IPS-18c (cell line): ENCODE data around the gene YES1.

Source experiments
- H3K4me3 ChIP-seq: 2 replicates; pipeline ENCODE4 v1.7.0; 2013; ENCODE audit warnings: low read depth, mild to moderate bottlenecking, low read length, moderate library complexity; ENCODE audit not compliant: insufficient read depth
- H3K9me3 ChIP-seq: one replicate; pipeline ENCODE4 v1.6.1; 2013; ENCODE audit warnings: mild to moderate bottlenecking, low read length, moderate library complexity; ENCODE audit not compliant: control insufficient read depth, insufficient read depth

Gene YES1

GRCh38 chr18:712401-713134 is 99.5 kb downstream of the YES1 start, which contains the start of gene ENOSF1:
ENOSF1 (minus strand) TSS chr18:712630; CDS start chr18:712587, 43 bp downstream.
- peaks cover 4% of the 10 kb centered on the region for H3K9me3 ChIP-seq
- peak within 1 kb of the TSS; percentile 82 for H3K4me3 ChIP-seq

GRCh38 chr18:711657-712400 is 100.2 kb downstream of the YES1 start:
- Histone ChIP-seq H3K9me3 (peaks cover 4% of the 10 kb centered on the region), H3K4me3 (peak overlapping the region; percentile 82)

- peaks cover 4% of the 10 kb centered on the region for H3K9me3 ChIP-seq
- H3K4me3 ChIP-seq, result peak overlapping the region; percentile 82
Measured at GRCh38 chr18:711310-711656, 100.8 kb downstream of the YES1 start.

- Histone ChIP-seq H3K4me3 (no peak overlapping the region), H3K9me3 (peaks cover 4% of the 10 kb centered on the region)
Measured at GRCh38 chr18:710418-711300, 101.4 kb downstream of the YES1 start.

- H3K4me3 ChIP-seq, result no peak overlapping the region
Measured at GRCh38 chr18:709771-710170, 102.3 kb downstream of the YES1 start.

GRCh38 chr18:708096-708495 is 103.9 kb downstream of the YES1 start:
- no peak overlapping the region for H3K4me3 ChIP-seq
- peaks cover 3% of the 10 kb centered on the region for H3K9me3 ChIP-seq

More at GRCh38 chr18:709771-710170, 102.3 kb downstream of the YES1 start:
- peaks cover 4% of the 10 kb centered on the region for H3K9me3 ChIP-seq

GRCh38 chr18:706405-706804 is 105.6 kb downstream of the YES1 start:
- Histone ChIP-seq H3K9me3 (no peaks in the 10 kb centered on the region), H3K4me3 (no peak overlapping the region)

- Histone ChIP-seq H3K4me3 (no peak overlapping the region), H3K9me3 (no peaks in the 10 kb centered on the region)
Measured at GRCh38 chr18:703213-703967, 108.7 kb downstream of the YES1 start.

GRCh38 chr18:697800-698199 is 114.2 kb downstream of the YES1 start:
- Histone ChIP-seq H3K9me3 (no peaks in the 10 kb centered on the region), H3K4me3 (no peak overlapping the region)

- Histone ChIP-seq H3K4me3 (no peak overlapping the region), H3K9me3 (no peaks in the 10 kb centered on the region)
Measured at GRCh38 chr18:697012-697411, 115.0 kb downstream of the YES1 start.

- no peak overlapping the region for H3K4me3 ChIP-seq
- H3K9me3 ChIP-seq, result no peaks in the 10 kb centered on the region
Measured at GRCh38 chr18:693466-694187, 118.4 kb downstream of the YES1 start.

GRCh38 chr18:692824-693223 is 119.2 kb downstream of the YES1 start:
- H3K9me3 ChIP-seq, result no peaks in the 10 kb centered on the region
- H3K4me3 ChIP-seq, result no peak overlapping the region

GRCh38 chr18:688323-688722 is 123.7 kb downstream of the YES1 start:
- Histone ChIP-seq H3K4me3 (no peak overlapping the region), H3K9me3 (no peaks in the 10 kb centered on the region)

GRCh38 chr18:686339-687111 is 125.5 kb downstream of the YES1 start:
- no peaks in the 10 kb centered on the region for H3K9me3 ChIP-seq
- no peak overlapping the region for H3K4me3 ChIP-seq

- H3K9me3 ChIP-seq, result no peaks in the 10 kb centered on the region
- no peak overlapping the region for H3K4me3 ChIP-seq
Measured at GRCh38 chr18:685438-685837, 126.6 kb downstream of the YES1 start.

GRCh38 chr18:683531-683930 is 128.5 kb downstream of the YES1 start:
- peaks cover 2% of the 10 kb centered on the region for H3K9me3 ChIP-seq
- H3K4me3 ChIP-seq, result no peak overlapping the region
